Measurements from ENCODE around the gene RNU2-1.
"Not testable (repeated sequence)": the region's sequence is repeated elsewhere in the genome, so short reads cannot be mapped to it uniquely, and the experiment has no call there.

RNU2-1 gene

DNA sequence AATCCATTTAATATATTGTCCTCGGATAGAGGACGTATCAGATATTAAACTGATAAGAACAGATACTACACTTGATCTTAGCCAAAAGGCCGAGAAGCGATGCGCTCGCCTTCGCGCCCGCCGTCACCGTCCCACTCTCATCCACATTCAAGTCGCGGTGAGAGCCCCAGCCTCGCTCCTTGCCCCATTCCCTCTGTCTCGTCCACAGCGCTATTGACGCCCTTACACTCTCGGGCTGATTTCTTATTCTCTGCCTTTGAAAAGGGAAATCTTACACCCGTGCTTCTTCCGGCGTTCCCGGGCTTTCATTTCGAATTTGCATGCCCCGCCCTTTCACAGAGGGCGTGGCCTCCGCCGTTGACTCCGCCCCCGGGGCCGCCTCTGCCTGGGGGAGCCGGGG, at the start of gene RNU2-1:
Gene RNU2-1 (minus strand): TSS at position 101 of the 400 bp plus-strand sequence.
- not testable (repeated sequence) for DNase-seq (ENCODE audit: low read depth)

DNA sequence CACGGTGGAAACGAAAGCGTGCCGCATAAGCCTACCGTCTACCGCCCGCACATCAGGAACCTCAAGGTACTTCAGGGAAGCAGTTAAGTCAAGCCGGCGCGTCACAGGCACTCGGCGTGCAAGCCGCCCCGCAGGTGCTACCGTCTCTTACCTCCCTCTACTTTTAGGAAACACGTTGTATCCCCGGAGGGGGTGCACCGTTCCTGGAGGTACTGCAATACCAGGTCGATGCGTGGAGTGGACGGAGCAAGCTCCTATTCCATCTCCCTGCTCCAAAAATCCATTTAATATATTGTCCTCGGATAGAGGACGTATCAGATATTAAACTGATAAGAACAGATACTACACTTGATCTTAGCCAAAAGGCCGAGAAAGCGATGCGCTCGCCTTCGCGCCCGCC, 39.1 kb upstream of the RNU2-1 start:
- not testable (repeated sequence) for DNase-seq (ENCODE audit: low read depth)

DNA sequence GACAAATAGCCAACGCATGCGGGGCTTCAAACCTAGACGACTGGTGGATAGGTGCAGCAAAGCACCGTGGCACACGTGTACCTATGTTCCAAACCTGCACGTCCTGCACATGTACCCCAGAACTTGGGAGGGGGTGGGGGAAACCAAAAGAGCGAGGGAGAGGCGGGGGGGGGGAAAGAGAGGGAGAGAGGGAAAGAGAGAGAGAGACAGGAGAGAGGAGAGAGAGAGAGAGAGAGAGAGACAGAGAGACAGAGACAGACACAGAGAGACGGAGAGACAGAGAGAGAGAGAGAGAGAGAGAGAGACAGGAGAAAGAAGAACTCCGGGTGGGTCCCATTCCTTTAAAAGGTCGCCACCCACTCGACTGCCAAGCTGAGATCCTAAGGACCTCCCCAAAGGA, 38.7 kb upstream of the RNU2-1 start:
- DNase-seq (ENCODE audit: low read depth) = not testable (repeated sequence)

DNA sequence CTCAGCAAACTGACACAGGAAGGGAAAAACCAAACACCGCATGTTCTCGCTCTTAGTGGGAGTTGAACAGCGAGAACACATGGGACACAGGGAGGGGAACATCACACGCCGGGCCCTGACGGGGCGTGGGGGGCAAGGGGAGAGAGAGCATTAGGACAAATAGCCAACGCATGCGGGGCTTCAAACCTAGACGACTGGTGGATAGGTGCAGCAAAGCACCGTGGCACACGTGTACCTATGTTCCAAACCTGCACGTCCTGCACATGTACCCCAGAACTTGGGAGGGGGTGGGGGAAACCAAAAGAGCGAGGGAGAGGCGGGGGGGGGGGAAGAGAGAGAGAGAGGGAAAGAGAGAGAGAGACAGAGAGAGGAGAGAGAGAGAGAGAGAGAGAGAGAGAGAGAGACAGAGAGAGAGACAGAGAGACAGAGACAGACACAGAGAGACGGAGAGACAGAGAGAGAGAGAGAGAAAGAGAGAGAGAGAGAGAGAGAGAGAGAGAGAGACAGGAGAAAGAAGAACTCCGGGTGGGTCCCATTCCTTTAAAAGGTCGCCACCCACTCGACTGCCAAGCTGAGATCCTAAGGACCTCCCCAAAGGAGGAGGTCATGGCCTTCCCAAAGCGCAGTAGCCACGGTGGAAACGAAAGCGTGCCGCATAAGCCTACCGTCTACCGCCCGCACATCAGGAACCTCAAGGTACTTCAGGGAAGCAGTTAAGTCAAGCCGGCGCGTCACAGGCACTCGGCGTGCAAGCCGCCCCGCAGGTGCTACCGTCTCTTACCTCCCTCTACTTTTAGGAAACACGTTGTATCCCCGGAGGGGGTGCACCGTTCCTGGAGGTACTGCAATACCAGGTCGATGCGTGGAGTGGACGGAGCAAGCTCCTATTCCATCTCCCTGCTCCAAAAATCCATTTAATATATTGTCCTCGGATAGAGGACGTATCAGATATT, 37.1 kb upstream of the RNU2-1 start:
- DNase-seq (ENCODE audit: low read depth) = not testable (repeated sequence)

DNA sequence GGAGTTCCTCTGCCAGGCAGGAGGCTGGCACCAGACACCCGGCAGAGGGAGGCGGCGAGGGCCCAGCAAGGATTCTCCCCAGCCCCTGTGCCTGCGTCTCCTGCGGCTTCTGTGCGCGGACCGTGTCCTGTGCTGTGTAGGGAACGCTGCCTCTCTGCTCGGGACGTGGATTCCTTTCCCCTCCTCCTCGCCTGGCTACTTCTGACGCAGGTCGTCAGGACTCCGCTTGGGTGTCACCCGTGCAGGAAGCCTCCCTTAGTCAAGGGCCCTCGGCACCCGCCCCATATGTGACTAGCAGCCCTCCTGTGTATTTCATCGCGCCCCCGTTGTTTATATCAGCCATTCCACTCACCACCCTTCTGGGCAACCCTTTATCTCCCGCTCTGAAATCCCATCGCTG, 12.7 kb upstream of the RNU2-1 start:
- DNase-seq (ENCODE audit: low read depth) = not testable (repeated sequence)

DNA sequence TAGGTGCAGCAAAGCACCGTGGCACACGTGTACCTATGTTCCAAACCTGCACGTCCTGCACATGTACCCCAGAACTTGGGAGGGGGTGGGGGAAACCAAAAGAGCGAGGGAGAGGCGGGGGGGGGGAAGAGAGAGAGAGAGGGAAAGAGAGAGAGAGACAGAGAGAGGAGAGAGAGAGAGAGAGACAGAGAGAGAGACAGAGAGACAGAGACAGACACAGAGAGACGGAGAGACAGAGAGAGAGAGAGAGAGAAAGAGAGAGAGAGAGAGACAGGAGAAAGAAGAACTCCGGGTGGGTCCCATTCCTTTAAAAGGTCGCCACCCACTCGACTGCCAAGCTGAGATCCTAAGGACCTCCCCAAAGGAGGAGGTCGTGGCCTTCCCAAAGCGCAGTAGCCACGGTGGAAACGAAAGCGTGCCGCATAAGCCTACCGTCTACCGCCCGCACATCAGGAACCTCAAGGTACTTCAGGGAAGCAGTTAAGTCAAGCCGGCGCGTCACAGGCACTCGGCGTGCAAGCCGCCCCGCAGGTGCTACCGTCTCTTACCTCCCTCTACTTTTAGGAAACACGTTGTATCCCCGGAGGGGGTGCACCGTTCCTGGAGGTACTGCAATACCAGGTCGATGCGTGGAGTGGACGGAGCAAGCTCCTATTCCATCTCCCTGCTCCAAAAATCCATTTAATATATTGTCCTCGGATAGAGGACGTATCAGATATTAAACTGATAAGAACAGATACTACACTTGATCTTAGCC, 7.0 kb upstream of the RNU2-1 start:
- DNase-seq (ENCODE audit: low read depth) = not testable (repeated sequence)

DNA sequence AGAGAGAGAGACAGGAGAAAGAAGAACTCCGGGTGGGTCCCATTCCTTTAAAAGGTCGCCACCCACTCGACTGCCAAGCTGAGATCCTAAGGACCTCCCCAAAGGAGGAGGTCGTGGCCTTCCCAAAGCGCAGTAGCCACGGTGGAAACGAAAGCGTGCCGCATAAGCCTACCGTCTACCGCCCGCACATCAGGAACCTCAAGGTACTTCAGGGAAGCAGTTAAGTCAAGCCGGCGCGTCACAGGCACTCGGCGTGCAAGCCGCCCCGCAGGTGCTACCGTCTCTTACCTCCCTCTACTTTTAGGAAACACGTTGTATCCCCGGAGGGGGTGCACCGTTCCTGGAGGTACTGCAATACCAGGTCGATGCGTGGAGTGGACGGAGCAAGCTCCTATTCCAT, 5.8 kb upstream of the RNU2-1 start:
- not testable (repeated sequence) for DNase-seq (ENCODE audit: low read depth)

DNA sequence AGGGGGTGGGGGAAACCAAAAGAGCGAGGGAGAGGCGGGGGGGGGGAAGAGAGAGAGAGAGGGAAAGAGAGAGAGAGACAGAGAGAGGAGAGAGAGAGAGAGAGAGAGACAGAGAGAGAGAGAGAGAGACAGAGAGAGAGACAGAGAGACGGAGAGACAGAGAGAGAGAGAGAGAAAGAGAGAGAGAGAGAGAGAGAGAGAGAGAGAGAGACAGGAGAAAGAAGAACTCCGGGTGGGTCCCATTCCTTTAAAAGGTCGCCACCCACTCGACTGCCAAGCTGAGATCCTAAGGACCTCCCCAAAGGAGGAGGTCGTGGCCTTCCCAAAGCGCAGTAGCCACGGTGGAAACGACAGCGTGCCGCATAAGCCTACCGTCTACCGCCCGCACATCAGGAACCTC, 514 bp downstream of the RNU2-1 start:
- DNase-seq (ENCODE audit: low read depth) = not testable (repeated sequence)

DNA sequence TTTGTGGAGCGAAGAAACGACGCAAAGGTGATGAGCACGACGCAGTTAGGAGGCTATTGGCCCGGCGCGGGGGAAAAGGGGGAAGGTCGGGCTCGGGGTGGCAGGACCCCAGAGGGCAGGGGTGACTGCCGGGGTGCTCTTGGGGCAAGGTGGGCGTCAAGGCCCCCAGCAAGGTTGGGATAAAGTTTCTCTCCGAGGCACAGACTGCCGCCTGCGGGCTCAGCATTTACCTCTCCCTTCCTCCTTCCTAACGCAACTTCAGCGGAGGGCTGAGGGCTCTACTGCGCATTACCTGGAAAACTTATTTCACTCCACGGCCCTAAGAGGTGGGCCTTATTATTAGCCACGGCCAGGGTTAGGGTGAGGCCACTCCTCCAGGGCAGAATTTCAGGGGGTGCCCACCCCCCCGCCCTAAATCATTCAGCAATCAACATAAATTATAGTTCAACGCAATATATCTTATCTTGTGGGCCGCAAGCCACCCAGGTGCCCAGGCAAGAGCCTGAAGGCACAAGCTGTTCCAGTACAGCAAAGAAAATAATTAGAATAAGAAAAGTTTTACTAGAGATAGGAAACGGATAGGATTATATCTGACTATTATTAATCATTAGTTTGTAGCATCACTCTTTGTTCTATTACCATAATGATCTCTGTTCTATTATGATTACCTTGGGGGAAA, 1.6 kb downstream of the RNU2-1 start:
- not testable (repeated sequence) for DNase-seq (ENCODE audit: low read depth)

DNA sequence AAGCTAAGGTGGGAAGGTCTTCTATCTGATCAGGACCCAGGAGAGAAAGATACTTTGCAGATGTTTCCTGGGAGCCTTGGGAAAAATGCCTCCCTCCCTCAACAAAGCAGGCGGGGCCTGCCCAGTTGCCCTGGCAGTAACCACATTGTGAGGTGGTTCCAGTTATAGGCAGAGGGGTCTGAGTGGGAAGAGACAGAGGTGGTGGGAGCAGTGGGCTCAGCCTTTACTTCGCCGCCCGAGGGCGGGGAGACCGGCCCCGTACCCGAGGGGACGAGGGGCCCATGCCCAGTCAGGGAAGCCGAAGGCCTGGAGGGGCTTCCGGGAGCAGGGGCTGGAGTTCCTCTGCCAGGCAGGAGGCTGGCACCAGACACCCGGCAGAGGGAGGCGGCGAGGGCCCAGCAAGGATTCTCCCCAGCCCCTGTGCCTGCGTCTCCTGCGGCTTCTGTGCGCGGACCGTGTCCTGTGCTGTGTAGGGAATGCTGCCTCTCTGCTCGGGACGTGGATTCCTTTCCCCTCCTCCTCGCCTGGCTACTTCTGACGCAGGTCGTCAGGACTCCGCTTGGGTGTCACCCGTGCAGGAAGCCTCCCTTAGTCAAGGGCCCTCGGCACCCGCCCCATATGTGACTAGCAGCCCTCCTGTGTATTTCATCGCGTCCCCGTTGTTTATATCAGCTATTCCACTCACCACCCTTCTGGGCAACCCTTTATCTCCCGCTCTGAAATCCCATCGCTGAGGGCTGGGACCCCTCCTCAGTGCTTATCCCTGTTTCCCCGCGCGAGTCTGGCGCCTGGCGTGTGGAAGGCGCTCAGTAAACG, 2.4 kb downstream of the RNU2-1 start:
- DNase-seq (ENCODE audit: low read depth) = not testable (repeated sequence)

DNA sequence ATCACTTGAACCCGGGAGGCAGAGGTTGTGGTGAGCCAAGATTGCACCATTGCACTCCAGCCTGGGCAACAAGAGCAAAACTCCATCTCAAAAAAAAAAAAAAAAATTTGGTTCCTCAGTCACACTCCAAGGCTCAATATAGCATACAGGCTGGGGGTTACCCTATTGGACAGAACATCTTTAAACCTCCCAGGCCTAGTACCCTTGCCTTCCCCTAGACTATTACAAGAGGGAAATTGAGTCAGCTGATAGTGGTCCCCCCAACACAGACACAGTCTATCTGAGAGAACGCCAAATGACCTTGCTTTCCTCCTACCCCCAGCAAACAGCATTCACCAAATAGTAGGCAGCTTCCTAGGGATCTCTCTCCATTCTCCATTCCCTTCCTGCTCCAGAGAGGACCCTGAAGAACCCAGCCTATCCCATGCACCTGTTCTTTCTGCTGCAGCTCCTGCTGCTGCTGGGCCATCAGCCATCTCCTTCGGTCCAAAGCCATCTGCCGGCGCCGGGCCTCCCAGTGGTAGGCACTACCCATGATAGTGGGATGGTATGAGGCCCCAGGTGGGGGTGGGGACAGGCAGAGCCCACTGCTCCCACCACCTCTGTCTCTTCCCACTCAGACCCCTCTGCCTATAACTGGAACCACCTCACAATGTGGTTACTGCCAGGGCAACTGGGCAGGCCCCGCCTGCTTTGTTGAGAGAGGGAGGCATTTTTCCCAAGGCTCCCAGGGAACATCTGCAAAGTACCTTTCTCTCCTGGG, 5.6 kb downstream of the RNU2-1 start, which contains the start of gene CCDC200:
Gene CCDC200 (minus strand): TSS at position 604 of the 763 bp plus-strand sequence. CDS start 69 bp downstream, at position 535.
- DNase-seq (ENCODE audit: low read depth) = not testable (repeated sequence)

DNA sequence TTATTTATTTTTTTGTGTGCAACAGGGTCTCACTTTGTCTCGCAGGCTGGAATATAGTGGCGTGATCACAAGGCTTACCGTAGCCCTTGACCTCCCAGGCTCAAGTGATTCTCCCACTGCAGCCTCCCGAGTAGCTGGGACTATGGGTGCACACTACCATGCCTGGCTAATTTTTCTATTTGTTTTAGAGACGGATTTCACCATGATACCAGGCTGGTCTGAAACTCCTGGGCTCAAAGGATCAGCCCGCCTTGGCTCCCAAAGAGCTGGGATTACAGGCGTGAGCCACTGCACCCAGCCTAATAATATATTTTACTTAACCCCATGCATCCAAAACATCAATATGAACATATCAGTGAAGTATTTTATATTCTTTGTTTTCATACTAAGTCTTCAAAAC, 7.4 kb downstream of the RNU2-1 start:
- DNase-seq (ENCODE audit: low read depth) = no peak

DNA sequence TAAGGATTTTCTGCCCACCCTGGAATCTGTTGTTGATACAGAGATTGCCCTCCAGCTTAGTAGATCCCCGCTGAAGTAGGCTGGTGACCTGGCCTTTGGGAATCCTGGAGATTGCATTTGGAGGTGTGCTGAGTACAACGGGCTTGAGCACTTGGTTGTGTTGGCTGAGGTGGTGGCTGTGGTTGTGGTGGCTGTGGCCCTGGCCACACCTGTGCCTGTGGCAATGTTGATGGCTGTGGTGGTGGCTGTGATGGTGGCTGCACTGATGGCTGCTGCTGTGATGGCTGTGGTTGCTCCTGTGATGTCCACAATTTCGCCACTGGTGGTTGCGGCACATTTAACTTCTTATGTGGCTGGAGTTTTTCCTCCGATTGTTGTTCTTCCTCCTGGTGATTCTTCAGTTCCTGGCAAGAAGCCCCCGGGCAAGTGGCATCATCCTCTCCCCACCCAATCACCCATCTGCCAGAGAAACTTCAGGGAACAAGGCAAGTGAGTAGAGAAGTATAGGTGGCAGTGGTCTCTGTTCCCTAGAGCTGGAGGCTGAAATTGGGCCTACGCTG, 9.6 kb downstream of the RNU2-1 start:
- no peak for DNase-seq (ENCODE audit: low read depth)

DNA sequence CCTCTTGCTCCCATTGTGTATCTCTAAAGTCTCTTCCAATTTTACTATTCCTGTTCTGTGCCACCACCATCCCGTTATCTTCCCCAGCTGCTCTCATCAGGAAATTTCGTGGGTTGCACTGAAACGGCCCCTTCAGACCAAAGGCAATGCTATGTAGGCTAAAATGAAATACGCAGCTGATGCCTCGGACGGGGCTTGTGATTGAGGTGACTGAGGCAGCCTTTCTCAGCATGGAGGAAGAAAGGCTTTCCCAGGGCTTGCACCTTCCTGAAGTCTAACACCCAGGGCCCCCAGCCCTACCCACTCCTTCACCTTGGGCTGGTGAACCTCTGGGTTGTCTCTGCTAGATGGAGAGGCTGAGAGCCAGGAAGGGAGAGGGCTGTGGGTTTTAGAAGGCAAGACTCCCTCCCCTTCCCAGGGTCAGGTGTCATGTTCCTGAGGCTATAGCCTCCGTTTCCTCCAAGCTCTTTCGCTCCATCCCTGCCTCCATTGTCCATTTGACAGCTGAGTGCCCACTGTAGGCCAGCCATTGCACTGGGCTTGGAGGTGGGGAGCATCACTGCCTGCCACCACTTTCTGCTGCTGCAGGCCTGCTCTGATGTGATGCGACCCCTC, 13.2 kb downstream of the RNU2-1 start:
- no peak for DNase-seq (ENCODE audit: low read depth)

DNA sequence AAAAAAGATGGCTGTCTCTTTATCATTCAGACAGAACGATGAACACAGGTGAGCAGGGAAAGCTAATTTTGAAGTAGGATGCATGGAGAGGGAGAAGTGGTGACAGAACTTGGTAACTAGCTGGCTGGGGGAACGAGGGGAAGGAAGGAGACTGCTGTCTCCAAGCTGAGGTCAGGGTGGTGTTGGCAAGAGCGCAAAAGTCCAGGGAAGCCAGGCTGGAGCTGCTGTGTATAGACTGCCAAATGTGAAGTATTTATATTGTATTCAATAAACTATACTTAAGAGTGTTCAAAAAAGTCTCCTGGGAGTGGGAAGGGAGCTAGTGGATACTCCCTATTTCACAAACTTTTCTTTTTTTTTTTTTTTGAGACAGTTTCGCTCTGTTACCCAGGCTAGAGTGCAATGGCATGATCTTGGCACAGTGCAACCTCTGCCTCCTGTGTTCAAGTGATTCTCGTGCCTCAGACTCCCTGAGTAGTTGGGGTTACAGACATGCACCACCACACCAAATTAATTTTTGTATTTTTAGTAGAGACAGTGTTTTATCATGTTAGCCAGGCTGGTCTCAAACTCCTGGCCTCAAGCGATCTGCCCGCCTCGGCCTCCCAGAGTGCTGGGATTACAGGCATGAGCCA, 13.9 kb downstream of the RNU2-1 start:
- DNase-seq (ENCODE audit: low read depth) = no peak

DNA sequence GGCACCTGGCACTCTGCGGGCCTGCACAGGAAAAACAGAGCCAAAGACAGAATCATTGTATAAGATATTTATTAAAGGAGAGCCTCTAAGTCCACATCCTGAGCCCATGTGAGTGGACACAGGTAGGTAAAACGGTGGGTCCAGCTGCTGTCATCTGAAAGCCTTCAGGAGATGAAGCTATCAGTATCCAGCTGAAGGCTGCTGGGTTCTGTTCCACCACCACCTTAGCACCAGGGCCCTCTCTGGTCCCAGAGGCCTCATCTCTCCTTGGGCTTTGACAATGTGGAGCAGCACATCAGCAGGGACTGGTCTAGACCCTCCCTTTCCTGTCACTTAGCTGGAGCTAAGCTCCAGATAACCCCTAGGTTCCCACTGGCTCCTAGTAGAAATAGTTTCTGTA, 14.8 kb downstream of the RNU2-1 start:
- DNase-seq (ENCODE audit: low read depth) = no peak

DNA sequence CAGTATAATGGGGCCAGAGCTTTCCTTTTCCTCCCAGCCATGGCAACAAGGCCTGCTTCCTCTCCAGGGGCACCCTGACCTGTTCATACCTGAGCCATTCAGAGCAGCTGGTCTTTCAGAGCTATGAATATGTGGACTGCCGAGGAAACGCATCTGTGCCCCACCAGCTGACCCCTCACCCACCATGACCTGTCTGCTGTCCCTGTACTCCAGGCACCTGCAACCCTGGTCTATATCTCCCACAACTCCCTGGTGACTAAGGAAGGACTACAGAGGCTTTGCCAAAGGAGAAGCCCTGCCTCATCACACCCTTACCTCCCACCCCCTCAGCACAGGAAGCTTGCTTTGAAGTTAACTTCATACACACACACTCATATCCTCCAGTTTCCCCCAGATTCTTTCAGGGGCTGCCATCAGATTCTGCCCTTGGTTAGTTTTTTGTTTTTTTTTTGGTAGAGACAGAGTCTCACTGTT, 16.1 kb downstream of the RNU2-1 start:
- no peak for DNase-seq (ENCODE audit: low read depth)

DNA sequence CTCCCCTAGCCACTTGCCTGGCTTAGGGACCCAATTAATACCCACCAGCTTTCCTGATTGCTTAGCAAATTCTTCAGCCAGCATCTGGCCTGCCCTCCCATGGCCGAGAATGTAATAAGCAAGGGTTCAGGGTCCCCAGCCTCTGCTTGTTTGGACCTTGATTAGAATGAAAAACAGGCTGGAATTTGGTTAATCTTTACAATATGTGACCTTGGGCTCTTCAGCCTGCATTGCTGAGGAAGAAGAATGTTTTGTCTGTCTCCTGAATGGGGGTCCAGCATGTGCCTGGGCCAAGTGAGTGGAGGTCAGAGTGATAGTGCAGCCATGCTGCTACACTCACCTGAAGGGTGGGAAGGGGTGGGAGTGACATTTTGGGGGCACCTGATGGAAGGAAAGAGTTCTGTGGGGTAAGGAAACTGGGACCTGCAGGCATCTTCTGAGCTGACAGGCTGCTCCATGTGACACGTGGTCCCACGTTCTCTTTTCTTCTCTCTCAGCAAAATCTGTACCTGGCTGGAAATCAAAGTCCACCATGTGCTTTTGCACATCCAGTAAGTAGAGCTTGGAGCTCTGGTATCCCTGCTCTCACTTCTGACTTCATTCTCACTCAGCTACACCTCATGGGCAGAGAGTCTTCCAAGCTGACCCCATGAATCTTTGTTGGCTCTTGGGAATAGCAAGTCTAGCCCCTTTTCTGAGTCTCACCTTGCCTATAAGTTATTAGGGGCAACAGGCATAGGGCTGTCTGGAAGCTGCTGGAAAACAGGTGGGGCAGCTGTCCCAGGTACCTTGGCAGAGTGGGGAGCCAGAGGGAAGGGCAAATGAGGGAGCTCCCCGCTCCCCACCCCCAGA, 16.8 kb downstream of the RNU2-1 start:
- no peak for DNase-seq (ENCODE audit: low read depth)

All from stimulated activated CD8-positive, alpha-beta memory T cell treated with anti-CD3 and anti-CD28 coated beads, Interleukin-4, amount 100 ng/mL, for 24 hours (primary cell).